Measurements from ENCODE around the gene HACL1. TPM values are rescaled to one million over a fixed set of nuclear protein-coding genes. Genes with fewer than 3 reads are reported as not detected.

HACL1 gene
- total and polyA plus RNA-seq, 2 donors, result 15.7 to 30.3 TPM

DNA sequence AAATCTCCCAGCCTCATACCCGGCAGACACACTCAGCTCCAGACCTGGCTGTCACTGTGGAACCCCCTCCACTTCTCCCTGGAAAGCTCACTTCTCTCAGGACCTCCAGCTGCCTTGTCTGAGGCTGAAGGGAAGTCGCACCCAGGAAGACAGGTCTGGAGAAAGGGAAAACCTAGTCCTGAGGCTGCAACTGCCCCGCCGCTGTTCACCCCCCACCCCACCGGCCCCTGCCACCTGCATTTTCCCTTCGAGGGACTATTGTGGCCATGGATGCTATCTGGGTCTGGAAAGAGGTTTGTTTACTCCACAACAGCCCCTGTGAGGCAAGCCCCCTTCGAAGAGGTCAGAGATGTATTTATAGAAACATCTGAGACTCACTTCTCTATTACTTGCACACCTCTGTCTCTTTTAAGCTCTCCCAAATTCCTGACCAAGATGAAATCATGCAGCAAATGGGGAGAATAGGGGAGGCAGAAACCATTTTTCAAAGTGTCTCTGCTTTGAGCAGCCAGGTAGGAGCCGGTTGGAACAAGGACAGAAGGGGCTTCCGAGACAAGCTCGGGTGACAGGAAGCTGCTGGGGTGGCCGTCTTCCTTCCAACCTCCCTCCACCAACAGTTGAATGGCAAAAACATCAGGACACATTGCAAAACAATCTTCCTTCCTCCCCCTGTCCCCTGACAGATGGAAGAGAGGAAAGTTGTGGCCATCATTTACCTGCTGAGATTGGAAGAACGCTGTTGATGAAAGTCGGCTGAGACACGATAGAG lies 80.4 kb downstream of the HACL1 start:
- Histone ChIP-seq H3K4me1 (ENCODE audit: insufficient read depth) (no peaks in the 10 kb centered on the region), H3K27ac (ENCODE audit: low read depth) (no peak overlapping the region), H3K4me3 (ENCODE audit: low read depth, low read length) (no peak overlapping the region), H3K36me3 (ENCODE audit: insufficient read depth) (no peaks in the 10 kb centered on the region)
- WGBS, result 30% methylated on average over 14 of the region's 14 CpGs
- DNase-seq (ENCODE audit: extremely low spot score), result no peak

GRCh38 chr3:15520185-15520584 lies 81.2 kb downstream of the HACL1 start:
- H3K4me1 ChIP-seq (ENCODE audit: insufficient read depth), result no peaks in the 10 kb centered on the region
- no peak overlapping the region for H3K4me3 ChIP-seq (ENCODE audit: low read depth, low read length)
- WGBS, result 51% methylated on average over 3 of the region's 3 CpGs
- H3K27ac ChIP-seq (ENCODE audit: low read depth), result no peak overlapping the region
- no peaks in the 10 kb centered on the region for H3K36me3 ChIP-seq (ENCODE audit: insufficient read depth)
- DNase-seq (ENCODE audit: extremely low spot score), result no peak

DNA sequence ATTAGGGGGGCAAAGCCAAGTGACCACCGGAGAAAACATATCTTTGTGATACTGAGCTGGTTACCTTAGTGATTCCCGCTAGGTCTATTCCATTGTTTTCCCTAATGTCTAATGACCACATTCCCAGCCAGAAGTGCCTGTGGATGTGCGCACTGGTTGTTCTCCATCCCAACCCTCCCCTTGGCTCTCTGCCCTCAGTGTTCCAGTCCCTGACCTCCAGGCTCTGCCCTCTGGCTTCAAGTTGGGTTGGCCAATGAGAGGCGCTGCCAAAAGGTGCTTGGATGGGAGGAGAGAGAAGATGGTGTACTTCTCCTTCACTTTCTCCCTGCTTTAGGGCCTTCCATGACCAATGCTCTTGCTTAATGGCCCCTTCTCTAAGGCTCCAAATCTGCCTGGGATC lies 82.3 kb downstream of the HACL1 start:
- Histone ChIP-seq H3K4me1 (ENCODE audit: insufficient read depth) (no peaks in the 10 kb centered on the region), H3K4me3 (ENCODE audit: low read depth, low read length) (no peak overlapping the region), H3K36me3 (ENCODE audit: insufficient read depth) (no peaks in the 10 kb centered on the region), H3K27ac (ENCODE audit: low read depth) (no peak overlapping the region)
- 93% methylated on average over 4 of the region's 4 CpGs for WGBS
- no peak for DNase-seq (ENCODE audit: extremely low spot score)

- no peak overlapping the region for H3K27ac ChIP-seq (ENCODE audit: low read depth)
- 85% methylated on average over 4 of the region's 4 CpGs for WGBS
- DNase-seq (ENCODE audit: extremely low spot score), result no peak
- no peaks in the 10 kb centered on the region for H3K36me3 ChIP-seq (ENCODE audit: insufficient read depth)
- H3K4me3 ChIP-seq (ENCODE audit: low read depth, low read length), result no peak overlapping the region
- H3K4me1 ChIP-seq (ENCODE audit: insufficient read depth), result no peaks in the 10 kb centered on the region
Measured at GRCh38 chr3:15514663-15515340, 86.6 kb downstream of the HACL1 start.

GRCh38 chr3:15513810-15514662 lies 87.3 kb downstream of the HACL1 start:
- Histone ChIP-seq H3K36me3 (ENCODE audit: insufficient read depth) (no peaks in the 10 kb centered on the region), H3K27ac (ENCODE audit: low read depth) (no peak overlapping the region), H3K4me1 (ENCODE audit: insufficient read depth) (no peaks in the 10 kb centered on the region), H3K4me3 (ENCODE audit: low read depth, low read length) (no peak overlapping the region)
- no peak for DNase-seq (ENCODE audit: extremely low spot score)
- 90% methylated on average over 5 of the region's 5 CpGs for WGBS

GRCh38 chr3:15513116-15513515 lies 88.3 kb downstream of the HACL1 start:
- Histone ChIP-seq H3K4me3 (ENCODE audit: low read depth, low read length) (no peak overlapping the region), H3K4me1 (ENCODE audit: insufficient read depth) (no peaks in the 10 kb centered on the region), H3K36me3 (ENCODE audit: insufficient read depth) (no peaks in the 10 kb centered on the region), H3K27ac (ENCODE audit: low read depth) (no peak overlapping the region)
- DNase-seq (ENCODE audit: extremely low spot score), result no peak
- WGBS, result 72% methylated on average over 7 of the region's 7 CpGs

- WGBS, result 10% methylated on average over 10 of the region's 10 CpGs
- no peaks in the 10 kb centered on the region for H3K4me1 ChIP-seq (ENCODE audit: insufficient read depth)
- peak; percentile 50 for DNase-seq (ENCODE audit: extremely low spot score)
- no peak overlapping the region for H3K4me3 ChIP-seq (ENCODE audit: low read depth, low read length)
- H3K27ac ChIP-seq (ENCODE audit: low read depth), result no peak overlapping the region
- no peaks in the 10 kb centered on the region for H3K36me3 ChIP-seq (ENCODE audit: insufficient read depth)
Measured at GRCh38 chr3:15512166-15512565, 89.2 kb downstream of the HACL1 start.

GRCh38 chr3:15511156-15511555 lies 90.2 kb downstream of the HACL1 start:
- 97% methylated on average over 3 of the region's 3 CpGs for WGBS
- Histone ChIP-seq H3K36me3 (ENCODE audit: insufficient read depth) (no peaks in the 10 kb centered on the region), H3K4me3 (ENCODE audit: low read depth, low read length) (no peak overlapping the region), H3K4me1 (ENCODE audit: insufficient read depth) (no peaks in the 10 kb centered on the region), H3K27ac (ENCODE audit: low read depth) (no peak overlapping the region)
- no peak for DNase-seq (ENCODE audit: extremely low spot score)

Other genes with a start within 250 kb of the HACL1 start
- gene METTL6, start 174.0 kb downstream of the HACL1 start, total RNA-seq, result 37.1 TPM
- gene METTL6, start 174.0 kb downstream of the HACL1 start, polyA plus RNA-seq, result 11.1 TPM
- gene EAF1, start 174.0 kb downstream of the HACL1 start, total RNA-seq, result 10.9 TPM
- 10.6 TPM for gene EAF1, start 174.0 kb downstream of the HACL1 start, polyA plus RNA-seq
- 6.8 TPM for gene COLQ, start 79.9 kb downstream of the HACL1 start, total RNA-seq
- gene COLQ, start 79.9 kb downstream of the HACL1 start, polyA plus RNA-seq, result 1.8 TPM
- 24.6 TPM for gene BTD, start 176 bp upstream of the HACL1 start, total RNA-seq
- gene BTD, start 176 bp upstream of the HACL1 start, polyA plus RNA-seq, result 21.4 TPM
- 83.8 TPM for gene ANKRD28, start 196.4 kb upstream of the HACL1 start, total RNA-seq
- 12.6 TPM for gene ANKRD28, start 196.4 kb upstream of the HACL1 start, polyA plus RNA-seq